Prostate gland (tissue), 2 donors: Measurements from ENCODE around the gene RBKS. TPM values are rescaled to one million over a fixed set of nuclear protein-coding genes. Genes with fewer than 3 reads are reported as not detected.

Source experiments
- DNase-seq: peaks from one replicate; pipeline ENCODE4 v3.0.0-alpha.2; 2019; ENCODE audit warnings: low spot score
- H3K27ac ChIP-seq, 2 donors: fragments of 200-600 bp; sonication (generic); 2 replicates each; pipeline ENCODE4 v1.5.1; 2017 to 2019
- H3K27me3 ChIP-seq: fragments of 200-600 bp; sonication (generic); replicated peaks from 2 replicates; pipeline ENCODE4 v1.5.1; 2019; ENCODE audit not compliant: insufficient read depth
- H3K36me3 ChIP-seq, 2 donors: fragments of 200-600 bp; sonication (generic); 1 replicate in 1 of 2; 2 replicates in 1 of 2; pipeline versions ENCODE4 v1.5.1 to v1.8.1; 2017 to 2019
- H3K4me1 ChIP-seq: fragments of 200-600 bp; sonication (generic); replicated peaks from 2 replicates; pipeline ENCODE4 v1.5.1; 2019
- H3K4me3 ChIP-seq, 2 donors: fragments of 200-600 bp; sonication (generic); 2 replicates each; pipeline ENCODE4 v1.5.1; 2017 to 2019
- H3K9me3 ChIP-seq: fragments of 200-600 bp; sonication (generic); 2 replicates; pipeline ENCODE4 v1.5.1; 2017
- CTCF ChIP-seq, 4 experiments: fragments of 200-600 bp in 2 of 4; fragments of 450-650 bp in 2 of 4; sonication (generic) in 2 of 4; IDR thresholded peaks; 1 replicate in 3 of 4; 2 replicates in 1 of 4; pipeline ENCODE4 v1.5.1; 2016 to 2019; ENCODE audit warnings: antibody characterized with exemption in 4 of 4, mild to moderate bottlenecking in 2 of 4, moderate library complexity in 2 of 4
- POLR2A ChIP-seq: fragments of 450-650 bp; IDR thresholded peaks from one replicate; pipeline ENCODE4 v1.6.1; 2016; ENCODE audit warnings: antibody characterized with exemption, mild to moderate bottlenecking
- POLR2AphosphoS5 ChIP-seq: sonication (generic); formaldehyde crosslinking; IDR thresholded peaks from one replicate; pipeline ENCODE4 v1.6.1; 2017; ENCODE audit warnings: antibody characterized with exemption
- WGBS: methylation state at CpG from one replicate; pipeline ENCODE4 v1.1.5; 2018; 5-methylcytosine and 5-hydroxymethylcytosine counted together
- intact Hi-C: fragments of 100-400 bp; cut with DNase I; formaldehyde crosslinking; loops from one replicate; pipeline ENCODE4 v1.14.2; 2022
- total RNA-seq, 2 donors: library from RNA; depleted of rRNA; stranded (reverse); fragments of >200 nt; gene quantifications; one replicate each; pipeline ENCODE4 v1.1.0, GENCODE V29; 2016

The RBKS gene
- total RNA-seq, 2 donors from 2014 or later: 1.6 to 1.8 TPM

GRCh38 chr2:27920148-27920885 is 30.1 kb upstream of the RBKS start:
- Histone ChIP-seq H3K9me3 (no peaks in the 10 kb centered on the region), H3K4me1 (peaks cover 7% of the 10 kb centered on the region), H3K27ac (peak overlapping the region in 1 of 2 donors; percentile 42), H3K36me3 (no peaks in the 10 kb centered on the region), H3K27me3 (no peaks in the 10 kb centered on the region), H3K4me3 (no peak overlapping the region)
- intact Hi-C loops: no loop called here
- TF ChIP-seq CTCF (IDR thresholded peaks at IDR 0.05) (no peak), POLR2AphosphoS5 (peak; percentile 88)
- WGBS: 23% methylated on average over 4 of the region's 4 CpGs
- DNase-seq: peak; percentile 10

DNA sequence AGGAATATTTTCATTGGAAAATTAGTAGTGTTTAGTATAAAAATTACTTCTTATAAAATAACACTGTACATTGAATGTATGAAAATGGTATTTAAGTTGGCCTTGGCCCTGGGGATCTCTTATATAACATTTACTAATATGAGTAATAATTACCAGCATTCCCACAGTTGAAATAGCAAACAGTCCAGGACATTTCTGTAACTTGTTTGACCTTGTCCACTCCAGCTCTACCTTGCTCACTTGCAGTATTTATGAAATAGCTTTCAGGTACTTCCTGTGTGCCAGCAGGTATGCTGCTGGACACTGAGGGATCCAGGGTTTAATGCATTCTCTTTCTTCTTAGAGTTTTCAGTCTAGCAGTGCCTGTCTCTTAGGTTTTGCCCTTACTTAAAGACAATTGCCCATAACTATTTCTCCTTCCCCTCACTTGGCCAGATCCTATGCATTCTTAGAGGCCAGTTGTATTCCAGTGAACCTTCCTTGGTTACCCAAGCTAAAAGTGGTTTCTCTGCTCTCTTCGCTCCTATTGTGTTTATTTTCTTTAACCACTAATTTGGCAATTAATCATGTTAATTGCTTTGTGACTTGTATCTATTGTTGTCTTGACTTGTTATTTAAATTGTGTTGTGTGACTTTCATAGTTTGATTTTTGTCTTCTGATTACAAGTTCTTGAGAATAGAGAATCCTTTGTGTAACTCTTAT is 26.3 kb upstream of the RBKS start:
- peak overlapping the region; percentile 67 to 70 for H3K27ac ChIP-seq
- H3K4me3 ChIP-seq: no peak overlapping the region
- intact Hi-C loops: loop anchor here (10.0 kb wide), 1 partner anchor 478 kb away; the partner anchor contains the start of gene FOSL2
- no peaks in the 10 kb centered on the region for H3K27me3 ChIP-seq
- H3K36me3 ChIP-seq: no peaks in the 10 kb centered on the region
- H3K4me1 ChIP-seq: peaks cover 7% of the 10 kb centered on the region
- no peak for DNase-seq
- 59% methylated on average over 1 of the region's 1 CpG for WGBS
- H3K9me3 ChIP-seq: no peaks in the 10 kb centered on the region
- TF ChIP-seq POLR2AphosphoS5 (peak; percentile 4), POLR2A (no peak), CTCF (IDR thresholded peaks at IDR 0.05) (no peak)

- no peaks in the 10 kb centered on the region for H3K36me3 ChIP-seq
- peak overlapping the region; percentile 67 to 70 for H3K27ac ChIP-seq
- no peak overlapping the region for H3K4me3 ChIP-seq
- peaks cover 7% of the 10 kb centered on the region for H3K4me1 ChIP-seq
- intact Hi-C loops: loop anchor here (10.0 kb wide), 1 partner anchor 479 kb away; the partner anchor contains the start of gene FOSL2
- TF ChIP-seq POLR2AphosphoS5: no peak
- no peak for TF ChIP-seq CTCF (IDR thresholded peaks at IDR 0.05)
- TF ChIP-seq POLR2A: no peak
- H3K9me3 ChIP-seq: no peaks in the 10 kb centered on the region
- DNase-seq: no peak
- no peaks in the 10 kb centered on the region for H3K27me3 ChIP-seq
Measured at GRCh38 chr2:27915874-27916273, 25.7 kb upstream of the RBKS start.

- intact Hi-C loops: loop anchor here (10.0 kb wide), 1 partner anchor 480 kb away; the partner anchor contains the start of gene FOSL2
Measured at GRCh38 chr2:27915191-27915590, 25.0 kb upstream of the RBKS start.

More at GRCh38 chr2:27915191-27915590, 25.0 kb upstream of the RBKS start:
- no peak overlapping the region for H3K4me3 ChIP-seq
- H3K27ac ChIP-seq: peak overlapping the region; percentile 67 to 70
- H3K27me3 ChIP-seq: no peaks in the 10 kb centered on the region
- peaks cover 7% of the 10 kb centered on the region for H3K4me1 ChIP-seq
- H3K9me3 ChIP-seq: no peaks in the 10 kb centered on the region
- peak; percentile 10 for DNase-seq
- 23% methylated on average over 5 of the region's 5 CpGs for WGBS
- H3K36me3 ChIP-seq: no peaks in the 10 kb centered on the region
- TF ChIP-seq CTCF (IDR thresholded peaks at IDR 0.05) (no peak), POLR2AphosphoS5 (peak; percentile 61), POLR2A (no peak)
